Liver (tissue), 3 donors: Measurements from ENCODE around the gene GIMAP6.

Experiments used
- EGR1 ChIP-seq, 2 donors: IDR thresholded peaks; 2 replicates each; pipeline ENCODE4 v1.6.1; 2016 to 2018; ENCODE audit warnings: antibody characterized with exemption in 2 of 2, low read depth in 2 of 2
- FOXA1 ChIP-seq: IDR thresholded peaks from 2 replicates; pipeline ENCODE4 v1.6.1; 2016; ENCODE audit warnings: antibody characterized with exemption
- GABPA ChIP-seq, 2 donors: IDR thresholded peaks in 1 of 2; conservative IDR thresholded peaks in 1 of 2; 2 replicates each; pipeline ENCODE4 v1.6.1; 2016; ENCODE audit warnings: antibody characterized with exemption in 2 of 2, mild to moderate bottlenecking in 1 of 2, moderate library complexity in 1 of 2
- JUND ChIP-seq, 2 donors: IDR thresholded peaks; 2 replicates each; pipeline ENCODE4 v1.6.1; 2016; ENCODE audit warnings: antibody characterized with exemption in 2 of 2
- RAD21 ChIP-seq, 2 donors: IDR thresholded peaks; 2 replicates each; pipeline ENCODE4 v1.6.1; 2016; ENCODE audit warnings: antibody characterized with exemption in 2 of 2, mild to moderate bottlenecking in 2 of 2
- REST ChIP-seq: IDR thresholded peaks from 2 replicates; pipeline ENCODE4 v1.6.1; 2016; ENCODE audit warnings: antibody characterized with exemption, mild to moderate bottlenecking
- RXRA ChIP-seq, 2 donors: IDR thresholded peaks; 2 replicates each; pipeline ENCODE4 v1.6.1; 2017 to 2018; ENCODE audit warnings: antibody characterized with exemption in 2 of 2, mild to moderate bottlenecking in 1 of 2
- SP1 ChIP-seq: IDR thresholded peaks from 2 replicates; pipeline ENCODE4 v1.6.1; 2018; ENCODE audit warnings: antibody characterized with exemption, mild to moderate bottlenecking
- TAF1 ChIP-seq: conservative IDR thresholded peaks from 2 replicates; pipeline ENCODE4 v1.6.1; 2016; ENCODE audit warnings: antibody characterized with exemption, mild to moderate bottlenecking
- YY1 ChIP-seq: IDR thresholded peaks from 2 replicates; pipeline ENCODE4 v1.6.1; 2016; ENCODE audit warnings: antibody characterized with exemption, mild to moderate bottlenecking
- ZBTB33 ChIP-seq: IDR thresholded peaks from 2 replicates; pipeline ENCODE4 v1.6.1; 2016; ENCODE audit warnings: antibody characterized with exemption
- TF ChIP-seq, protein P1 (sequence below): fragments of 150-350 bp; IDR thresholded peaks from 2 replicates; pipeline ENCODE4 v1.5.1; 2017; ENCODE audit warnings: improper control_type of control experiment, low read depth, low read length; ENCODE audit not compliant: missing input control
- TF ChIP-seq, protein P2 (sequence below): IDR thresholded peaks from 2 replicates; pipeline ENCODE4 v1.6.1; 2016; ENCODE audit warnings: antibody characterized with exemption
- TF ChIP-seq, protein P3 (sequence below): IDR thresholded peaks from 2 replicates; pipeline ENCODE4 v1.6.1; 2016; ENCODE audit warnings: antibody characterized with exemption
- donor health status: healthy.
- donor health status: healthy.

DNA sequence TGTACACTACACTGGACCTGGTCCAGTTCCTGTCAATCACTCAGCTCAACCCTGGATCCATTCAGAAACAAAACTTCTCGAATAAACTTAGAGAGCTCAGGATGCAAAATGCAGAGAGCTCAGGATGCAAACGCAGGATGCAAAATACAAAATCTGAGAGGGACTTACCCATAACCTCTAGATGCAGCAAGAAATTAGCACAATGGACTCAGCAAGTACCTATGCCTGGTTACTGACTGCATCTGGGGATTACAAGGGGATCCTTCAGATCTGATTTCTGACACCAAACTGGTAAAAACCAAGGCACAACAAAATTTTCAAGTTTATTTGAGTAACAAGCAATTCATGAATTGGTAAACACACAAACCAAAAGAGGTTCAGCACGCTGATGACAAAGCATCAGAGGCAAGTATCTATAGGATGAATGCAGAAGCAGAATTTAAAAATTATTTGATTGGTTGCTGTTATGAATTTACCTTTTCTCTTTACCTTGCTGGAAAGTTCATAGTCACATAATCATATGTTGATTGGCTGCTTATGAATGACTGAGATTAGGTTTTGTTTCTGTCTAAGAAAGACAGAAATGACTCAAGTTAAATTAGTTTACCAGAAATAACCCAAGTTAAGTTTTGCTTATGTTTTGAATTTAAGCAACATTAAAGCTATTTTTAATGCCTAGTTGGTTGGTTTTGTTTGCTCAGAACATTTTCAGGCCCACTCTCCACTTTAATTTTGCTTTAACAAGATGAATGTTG, 11.4 kb downstream of the GIMAP6 start:
- TF ChIP-seq, protein P1, sequence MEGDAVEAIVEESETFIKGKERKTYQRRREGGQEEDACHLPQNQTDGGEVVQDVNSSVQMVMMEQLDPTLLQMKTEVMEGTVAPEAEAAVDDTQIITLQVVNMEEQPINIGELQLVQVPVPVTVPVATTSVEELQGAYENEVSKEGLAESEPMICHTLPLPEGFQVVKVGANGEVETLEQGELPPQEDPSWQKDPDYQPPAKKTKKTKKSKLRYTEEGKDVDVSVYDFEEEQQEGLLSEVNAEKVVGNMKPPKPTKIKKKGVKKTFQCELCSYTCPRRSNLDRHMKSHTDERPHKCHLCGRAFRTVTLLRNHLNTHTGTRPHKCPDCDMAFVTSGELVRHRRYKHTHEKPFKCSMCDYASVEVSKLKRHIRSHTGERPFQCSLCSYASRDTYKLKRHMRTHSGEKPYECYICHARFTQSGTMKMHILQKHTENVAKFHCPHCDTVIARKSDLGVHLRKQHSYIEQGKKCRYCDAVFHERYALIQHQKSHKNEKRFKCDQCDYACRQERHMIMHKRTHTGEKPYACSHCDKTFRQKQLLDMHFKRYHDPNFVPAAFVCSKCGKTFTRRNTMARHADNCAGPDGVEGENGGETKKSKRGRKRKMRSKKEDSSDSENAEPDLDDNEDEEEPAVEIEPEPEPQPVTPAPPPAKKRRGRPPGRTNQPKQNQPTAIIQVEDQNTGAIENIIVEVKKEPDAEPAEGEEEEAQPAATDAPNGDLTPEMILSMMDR, result no peak
- TF ChIP-seq ZBTB33 (no peak), RAD21 (IDR thresholded peaks at IDR 0.05) (no peak), YY1 (no peak), GABPA (IDR thresholded peaks at IDR 0.05 in 1 of 2, conservative IDR thresholded peaks at IDR 0.05 in 1 of 2) (no peak), TAF1 (no peak), REST (no peak), JUND (IDR thresholded peaks at IDR 0.05) (no peak), SP1 (no peak), EGR1 (IDR thresholded peaks at IDR 0.05; ENCODE audit: low read depth in 2 of 2) (no peak), RXRA (IDR thresholded peaks at IDR 0.05) (no peak), FOXA1 (no peak)
- TF ChIP-seq, protein P2, sequence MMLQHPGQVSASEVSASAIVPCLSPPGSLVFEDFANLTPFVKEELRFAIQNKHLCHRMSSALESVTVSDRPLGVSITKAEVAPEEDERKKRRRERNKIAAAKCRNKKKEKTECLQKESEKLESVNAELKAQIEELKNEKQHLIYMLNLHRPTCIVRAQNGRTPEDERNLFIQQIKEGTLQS, result no peak
- TF ChIP-seq, protein P3, sequence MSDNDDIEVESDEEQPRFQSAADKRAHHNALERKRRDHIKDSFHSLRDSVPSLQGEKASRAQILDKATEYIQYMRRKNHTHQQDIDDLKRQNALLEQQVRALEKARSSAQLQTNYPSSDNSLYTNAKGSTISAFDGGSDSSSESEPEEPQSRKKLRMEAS, result no peak
